H9 (cell line): ENCODE data around the gene KLHDC7B. TPM values are rescaled to one million over a fixed set of nuclear protein-coding genes. Genes with fewer than 3 reads are reported as not detected.

Source experiments
- DNase-seq: peaks from one replicate; pipeline ENCODE4 v3.0.0-alpha.2; 2017
- H2AFZ ChIP-seq: one replicate; pipeline ENCODE4 v1.6.1; 2013; ENCODE audit warnings: mild to moderate bottlenecking, low read length, control low read depth, moderate library complexity
- H2AK5ac ChIP-seq: 2 replicates; pipeline ENCODE4 v1.6.1; 2013; ENCODE audit warnings: low read length, control low read depth, mixed read lengths; ENCODE audit not compliant: insufficient read length
- H2BK120ac ChIP-seq: one replicate; pipeline ENCODE4 v1.6.1; 2013; ENCODE audit warnings: low read depth, mild to moderate bottlenecking, low read length, control low read depth, inconsistent platforms; ENCODE audit not compliant: poor library complexity, severe bottlenecking
- H2BK12ac ChIP-seq: 2 replicates; pipeline ENCODE4 v1.6.1; 2013; ENCODE audit warnings: low read length, control low read depth, mixed read lengths, low read depth; ENCODE audit not compliant: insufficient read length
- H2BK15ac ChIP-seq: 2 replicates; pipeline ENCODE4 v1.6.1; 2013; ENCODE audit warnings: low read depth, low read length, control low read depth
- H2BK20ac ChIP-seq: one replicate; pipeline ENCODE4 v1.6.1; 2013; ENCODE audit warnings: low read depth, mild to moderate bottlenecking, low read length, control low read depth, inconsistent platforms; ENCODE audit not compliant: poor library complexity, severe bottlenecking
- H2BK5ac ChIP-seq: 2 replicates; pipeline ENCODE4 v1.6.1; 2013; ENCODE audit warnings: low read length, control low read depth, mixed read lengths; ENCODE audit not compliant: insufficient read length
- H3K14ac ChIP-seq: 2 replicates; pipeline ENCODE4 v1.6.1; 2013; ENCODE audit warnings: low read length, control low read depth; ENCODE audit not compliant: insufficient read depth
- H3K18ac ChIP-seq: 2 replicates; pipeline ENCODE4 v1.6.1; 2013; ENCODE audit warnings: low read depth, mild to moderate bottlenecking, mixed read lengths, low read length, control low read depth; ENCODE audit not compliant: insufficient read length
- H3K23ac ChIP-seq: 2 replicates; pipeline ENCODE4 v1.6.1; 2013; ENCODE audit warnings: low read length, control low read depth, mixed read lengths, low read depth; ENCODE audit not compliant: insufficient read length
- H3K23me2 ChIP-seq: 2 replicates; pipeline ENCODE4 v1.6.1; 2013; ENCODE audit warnings: low read depth, mild to moderate bottlenecking, mixed read lengths, low read length, control low read depth; ENCODE audit not compliant: insufficient read length, poor library complexity, severe bottlenecking
- H3K27ac ChIP-seq: 2 replicates; pipeline ENCODE4 v1.5.1; 2013; ENCODE audit warnings: low read length, control low read depth, mixed read lengths, low read depth; ENCODE audit not compliant: insufficient read length
- H3K27me3 ChIP-seq: 2 replicates; pipeline ENCODE4 v1.6.1; 2013; ENCODE audit warnings: low read length, control low read depth, inconsistent platforms; ENCODE audit not compliant: insufficient read depth
- H3K4ac ChIP-seq: 2 replicates; pipeline ENCODE4 v1.6.1; 2013; ENCODE audit warnings: low read depth, mild to moderate bottlenecking, control low read depth, inconsistent platforms, low read length, moderate library complexity
- H3K4me1 ChIP-seq: 2 replicates; pipeline ENCODE4 v1.6.1; 2013; ENCODE audit warnings: low read length, control low read depth, inconsistent platforms; ENCODE audit not compliant: insufficient read depth
- H3K4me2 ChIP-seq: 2 replicates; pipeline ENCODE4 v1.6.1; 2013; ENCODE audit warnings: low read length, control low read depth, mixed read lengths; ENCODE audit not compliant: insufficient read length, insufficient read depth
- H3K56ac ChIP-seq: 2 replicates; pipeline ENCODE4 v1.6.1; 2013; ENCODE audit warnings: low read depth, mild to moderate bottlenecking, mixed read lengths, low read length, control low read depth; ENCODE audit not compliant: insufficient read length
- H3K79me1 ChIP-seq: 2 replicates; pipeline ENCODE4 v1.6.1; 2013; ENCODE audit warnings: low read depth, mild to moderate bottlenecking, moderate library complexity, low read length, control low read depth, inconsistent platforms; ENCODE audit not compliant: insufficient read depth, poor library complexity, severe bottlenecking
- H3K79me2 ChIP-seq: 2 replicates; pipeline ENCODE4 v1.6.1; 2013; ENCODE audit warnings: low read length, control low read depth, inconsistent platforms; ENCODE audit not compliant: insufficient read depth
- H3K9ac ChIP-seq: 2 replicates; pipeline ENCODE4 v1.6.1; 2013; ENCODE audit warnings: low read length, control low read depth, mixed read lengths; ENCODE audit not compliant: insufficient read length; ENCODE audit errors: extremely low read depth
- H3K9me3 ChIP-seq: one replicate; pipeline ENCODE4 v1.6.1; 2013; ENCODE audit warnings: low read depth, low read length, inconsistent platforms; ENCODE audit not compliant: control insufficient read depth
- H3T11ph ChIP-seq: one replicate; pipeline ENCODE4 v1.6.1; 2013; ENCODE audit warnings: mild to moderate bottlenecking, low read length, control low read depth, inconsistent platforms
- H4K20me1 ChIP-seq: one replicate; pipeline ENCODE4 v1.6.1; 2013; ENCODE audit not compliant: control insufficient read depth, insufficient read length, insufficient read depth
- H4K5ac ChIP-seq: 2 replicates; pipeline ENCODE4 v1.6.1; 2013; ENCODE audit warnings: low read depth, mild to moderate bottlenecking, mixed read lengths, low read length, control low read depth; ENCODE audit not compliant: insufficient read length
- H4K8ac ChIP-seq: replicated peaks from 2 replicates; pipeline ENCODE4 v1.6.1; 2013; ENCODE audit warnings: low read length, control low read depth, mixed read lengths, low read depth; ENCODE audit not compliant: insufficient read length
- H4K91ac ChIP-seq: 2 replicates; pipeline ENCODE4 v1.6.1; 2013; ENCODE audit warnings: low read depth, mild to moderate bottlenecking, moderate library complexity, mixed read lengths, low read length, control low read depth; ENCODE audit not compliant: insufficient read length
- H3K27ac Mint-ChIP-seq, 3 experiments: 2 replicates in 2 of 3; 3 replicates in 1 of 3; pipeline ENCODE4 v1.8.0; 2020 to 2021; ENCODE audit warnings: mixed read lengths in 3 of 3, mild to moderate bottlenecking in 1 of 3, moderate library complexity in 1 of 3
- H3K27me3 Mint-ChIP-seq: 2 replicates; pipeline ENCODE4 v1.8.0; 2021; ENCODE audit warnings: low read depth, mild to moderate bottlenecking, moderate library complexity, mixed read lengths
- H3K36me3 Mint-ChIP-seq, 3 experiments: 2 replicates in 2 of 3; 3 replicates in 1 of 3; pipeline ENCODE4 v1.8.0; 2020 to 2021; ENCODE audit warnings: low read depth in 3 of 3, mixed read lengths in 3 of 3; ENCODE audit not compliant: insufficient read depth in 1 of 3
- H3K4me1 Mint-ChIP-seq, 2 experiments: 2 replicates each; pipeline ENCODE4 v1.8.0; 2020; ENCODE audit warnings: mixed read lengths in 2 of 2
- H3K4me3 Mint-ChIP-seq, 2 experiments: 2 replicates in 1 of 2; 3 replicates in 1 of 2; pipeline ENCODE4 v1.8.0; 2020 to 2021; ENCODE audit warnings: mild to moderate bottlenecking in 2 of 2, mixed read lengths in 2 of 2, moderate library complexity in 1 of 2
- H3K9me3 Mint-ChIP-seq, 2 experiments: 2 replicates in 1 of 2; 3 replicates in 1 of 2; pipeline ENCODE4 v1.8.0; 2020; ENCODE audit warnings: mild to moderate bottlenecking in 2 of 2, mixed read lengths in 2 of 2, moderate library complexity in 1 of 2
- CTCF ChIP-seq: fragments of 200-600 bp; sonication (generic); conservative IDR thresholded peaks from 3 replicates; pipeline ENCODE4 v1.8.0; 2021; ENCODE audit warnings: antibody characterized with exemption, mild to moderate bottlenecking
- WGBS: extraction: QIAGEN DNeasy Blood & Tissue Kit; methylation state at CpG from one replicate; pipeline ENCODE4 v1.1.7; 2013; ENCODE audit warnings: missing lambda C conversion rate, low lambda C conversion rate, mixed read lengths; ENCODE audit not compliant: insufficient read length; ENCODE audit errors: extremely low coverage; 5-methylcytosine and 5-hydroxymethylcytosine counted together
- total RNA-seq: library from RNA; stranded (reverse); gene quantifications from 2 replicates; pipeline ENCODE4 v1.2.1, GENCODE V29; 2021

Gene KLHDC7B
- total RNA-seq, 1 experiment from 2014 or later, result not detected

DNA sequence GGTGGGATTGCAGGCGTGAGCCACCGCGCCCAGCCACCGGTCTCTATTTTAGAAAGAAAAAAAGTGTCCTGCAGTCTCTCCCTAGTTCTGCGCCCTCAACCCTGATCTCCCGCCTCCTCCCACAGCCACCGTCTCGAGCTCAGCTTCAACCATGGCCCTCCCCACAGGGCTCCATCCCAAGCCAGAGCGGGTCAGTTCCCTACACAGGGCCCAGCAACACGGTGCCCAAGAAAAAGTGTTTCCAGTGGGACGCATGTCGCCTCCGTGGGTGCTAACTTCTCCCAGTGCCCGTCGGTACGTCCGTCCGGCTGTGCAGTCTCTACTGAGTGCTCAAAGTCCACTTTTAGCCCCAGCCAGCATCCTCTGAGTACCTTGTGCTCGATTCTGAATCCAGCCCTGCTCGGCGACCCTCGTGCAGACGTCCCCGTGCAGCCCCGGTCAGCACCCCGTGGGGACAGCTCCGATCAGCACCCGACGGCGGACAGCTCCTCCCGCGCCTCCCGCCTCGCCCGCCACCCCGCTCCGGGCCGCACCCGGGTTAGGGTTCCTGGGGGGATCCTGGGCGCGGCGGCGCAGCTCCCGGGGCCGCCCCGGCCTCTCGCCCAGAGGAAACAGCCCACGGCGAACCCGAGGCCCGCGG lies 54.2 kb downstream of the KLHDC7B start:
- no peaks in the 10 kb centered on the region for H4K20me1 ChIP-seq
- TF ChIP-seq CTCF, result no peak
- no peak overlapping the region for H3K18ac ChIP-seq
- H3K27ac ChIP-seq, result no peak overlapping the region
- peak overlapping the region; percentile 57 to 82 for H3K4me3 Mint-ChIP-seq
- no peak overlapping the region for H2BK12ac ChIP-seq
- no peaks in the 10 kb centered on the region for H3K36me3 Mint-ChIP-seq
- no CpG with 5 or more reads among the region's 52 CpGs for WGBS
- H3K23me2 ChIP-seq, result peaks cover 3% of the 10 kb centered on the region
- H3K79me1 ChIP-seq, result no peaks in the 10 kb centered on the region
- no peak overlapping the region for H2BK20ac ChIP-seq
- H3K4me1 Mint-ChIP-seq, result peaks cover 13 to 14% of the 10 kb centered on the region in 2 experiments
- H3K27me3 Mint-ChIP-seq, result peaks cover 61% of the 10 kb centered on the region
- H3K27me3 ChIP-seq, result peaks cover 4% of the 10 kb centered on the region; the same call in 1 of the 2 replicates
- H4K91ac ChIP-seq, result no peak overlapping the region
- H3K4me2 ChIP-seq, result peak overlapping the region; percentile 39
- no peak overlapping the region for H2BK15ac ChIP-seq
- H3K4ac ChIP-seq, result no peak overlapping the region
- H4K8ac ChIP-seq, result no peak overlapping the region
- no peak overlapping the region for H2AFZ ChIP-seq
- H3K9me3 Mint-ChIP-seq, result no peaks in the 10 kb centered on the region; a peak in 1 of 5 replicates
- no peaks in the 10 kb centered on the region; the same call in 1 of the 2 replicates for H3K4me1 ChIP-seq
- H2BK5ac ChIP-seq, result no peak overlapping the region
- DNase-seq, result peak; percentile 68
- H2BK120ac ChIP-seq, result no peak overlapping the region
- no peak overlapping the region; the same call in 1 of the 2 replicates for H3K14ac ChIP-seq
- H3T11ph ChIP-seq, result no peak overlapping the region
- H3K79me2 ChIP-seq, result no peaks in the 10 kb centered on the region
- H2AK5ac ChIP-seq, result no peak overlapping the region
- no peaks in the 10 kb centered on the region for H3K9me3 ChIP-seq
- H3K23ac ChIP-seq, result no peak overlapping the region
- no peak overlapping the region for H3K56ac ChIP-seq
- H4K5ac ChIP-seq, result no peak overlapping the region
- H3K9ac ChIP-seq, result no peak overlapping the region
- H3K27ac Mint-ChIP-seq, result no peak overlapping the region
